Activated CD8-positive, alpha-beta memory T cell treated with anti-CD3 and anti-CD28 coated beads, Interleukin-2, amount 50 U/mL, for 4 hours (primary cell): ENCODE measurements around the gene ZMYND8.
"Not testable (repeated sequence)": the region's sequence is repeated elsewhere in the genome, so short reads cannot be mapped to it uniquely, and the experiment has no call there.

Experiments
- DNase-seq: peaks from one replicate; pipeline ENCODE4 v3.0.0-alpha.2; 2020

The ZMYND8 gene

GRCh38 chr20:47263465-47264084 lies 92.9 kb downstream of the ZMYND8 start:
- no peak for DNase-seq

DNA sequence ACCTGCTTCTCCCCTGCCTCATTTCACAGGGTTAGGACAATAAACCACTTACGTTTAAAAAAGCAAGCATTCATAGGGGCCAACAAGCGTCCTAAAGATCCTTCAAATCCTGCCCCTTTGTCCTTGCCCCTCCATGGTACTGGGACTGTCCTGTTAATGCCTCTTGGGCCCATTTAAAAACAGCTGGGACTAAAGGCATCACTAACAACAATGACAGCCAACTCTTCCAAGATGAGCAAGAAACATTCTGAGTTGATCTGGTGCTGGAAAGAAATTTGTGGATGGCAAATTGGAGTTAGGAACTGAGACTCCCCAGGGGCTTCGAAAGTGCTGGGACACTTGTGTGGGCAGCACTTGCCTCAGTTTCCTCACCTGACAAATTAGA lies 93.4 kb downstream of the ZMYND8 start:
- DNase-seq, result no peak

DNA sequence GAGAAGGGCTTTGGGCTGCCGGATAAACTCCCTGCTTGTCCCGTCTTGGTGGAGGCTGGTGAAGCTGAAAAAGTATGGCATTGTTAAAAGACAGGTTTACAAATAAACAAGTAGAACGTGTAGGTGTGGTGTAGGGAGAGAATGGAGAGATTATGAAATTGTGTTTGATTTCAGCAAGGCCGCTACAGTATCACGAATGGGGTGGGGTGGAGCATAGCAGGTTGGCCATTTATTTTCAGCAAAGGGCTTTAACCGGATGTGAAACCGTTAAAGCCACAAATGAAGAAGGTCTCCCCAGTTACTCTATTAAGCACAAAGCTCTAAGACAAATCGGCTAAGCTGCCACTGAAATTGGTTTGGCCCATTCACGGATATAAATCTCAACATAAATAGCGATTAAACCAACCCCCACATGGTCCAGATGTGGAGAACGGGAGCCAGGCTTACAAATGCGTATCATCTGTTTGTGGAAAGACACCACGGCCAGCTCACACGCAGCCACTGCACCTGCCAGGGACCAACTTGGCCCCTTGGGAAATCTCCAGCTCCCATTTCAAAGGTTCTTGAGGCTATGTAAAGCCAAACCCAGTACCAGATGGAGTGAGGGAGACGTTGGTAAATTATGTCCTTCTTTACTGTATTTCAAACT lies 94.0 kb downstream of the ZMYND8 start:
- no peak for DNase-seq

- DNase-seq, result no peak
These were observed 94.5 kb downstream of the ZMYND8 start for GRCh38 chr20:47262008-47262364.

- not testable (repeated sequence) for DNase-seq
These were observed 95.2 kb downstream of the ZMYND8 start for GRCh38 chr20:47261161-47261774.

- DNase-seq, result not testable (repeated sequence)
These were observed 95.9 kb downstream of the ZMYND8 start for GRCh38 chr20:47260540-47261126.

DNA sequence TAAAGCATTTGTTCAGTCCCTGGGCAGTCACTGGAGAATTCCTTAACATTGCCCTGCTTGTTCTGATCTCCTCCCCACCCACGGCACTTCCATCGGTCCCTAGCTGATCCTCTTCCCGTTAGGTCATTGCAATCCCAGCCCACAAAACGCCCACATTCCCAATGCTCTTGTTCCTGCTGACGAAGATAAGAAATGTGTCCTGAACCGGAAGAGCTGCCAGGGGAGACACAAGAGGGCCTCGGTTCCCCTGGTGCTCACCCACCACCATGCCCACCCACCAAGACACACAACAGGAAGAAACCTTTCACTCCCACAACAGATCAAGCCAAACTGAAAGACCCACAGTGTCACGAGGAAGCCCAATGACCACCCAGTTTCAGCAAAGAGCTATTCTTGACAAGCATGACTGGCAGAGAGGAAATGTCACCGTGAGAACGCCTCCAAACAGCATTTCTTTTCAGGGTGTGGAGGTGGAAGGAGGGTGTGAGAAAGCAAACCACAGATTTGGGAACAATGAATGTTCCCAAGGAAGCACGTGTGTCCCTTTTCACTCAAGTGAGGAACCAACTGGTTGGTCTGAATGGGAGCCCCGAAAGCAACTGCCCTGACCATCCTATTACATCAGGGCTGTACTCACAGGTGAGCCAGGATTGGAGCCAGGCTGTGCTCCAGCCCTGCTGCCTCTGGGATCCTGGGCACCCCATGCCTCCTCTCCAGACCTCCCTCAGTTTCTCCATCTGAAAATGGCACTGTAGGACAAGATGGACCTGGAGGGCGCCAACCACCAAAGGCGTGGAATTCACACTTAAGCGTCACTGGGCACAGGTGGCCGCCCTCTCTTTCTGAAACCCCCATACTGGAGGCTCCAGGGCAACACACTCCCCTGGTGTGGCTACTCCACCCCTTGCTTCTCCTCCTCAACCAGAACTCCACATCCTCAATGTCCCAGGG lies 97.5 kb downstream of the ZMYND8 start:
- DNase-seq, result no peak

DNA sequence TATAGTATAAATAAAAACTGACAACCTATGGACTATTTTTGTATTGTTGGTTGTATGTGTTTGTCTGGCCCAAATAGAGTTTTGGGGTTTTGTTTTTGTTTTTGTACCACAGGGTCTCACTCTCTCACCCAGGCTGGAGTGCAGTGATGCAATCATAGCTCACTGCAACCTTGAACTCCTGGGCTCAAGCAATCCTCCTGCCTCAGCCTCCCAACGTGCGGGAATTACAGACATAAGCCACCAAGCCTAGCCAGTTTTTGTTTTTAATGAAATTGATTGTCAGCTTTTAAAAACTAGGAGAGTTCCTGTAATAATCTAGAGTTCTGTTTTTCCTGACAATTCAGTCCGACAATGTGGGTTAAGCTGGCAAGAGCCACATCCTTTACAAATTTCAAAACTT lies 98.7 kb downstream of the ZMYND8 start:
- DNase-seq, result no peak

GRCh38 chr20:47257256-47257655 lies 99.2 kb downstream of the ZMYND8 start:
- DNase-seq, result no peak

GRCh38 chr20:47256668-47257236 lies 99.7 kb downstream of the ZMYND8 start:
- DNase-seq, result no peak

DNA sequence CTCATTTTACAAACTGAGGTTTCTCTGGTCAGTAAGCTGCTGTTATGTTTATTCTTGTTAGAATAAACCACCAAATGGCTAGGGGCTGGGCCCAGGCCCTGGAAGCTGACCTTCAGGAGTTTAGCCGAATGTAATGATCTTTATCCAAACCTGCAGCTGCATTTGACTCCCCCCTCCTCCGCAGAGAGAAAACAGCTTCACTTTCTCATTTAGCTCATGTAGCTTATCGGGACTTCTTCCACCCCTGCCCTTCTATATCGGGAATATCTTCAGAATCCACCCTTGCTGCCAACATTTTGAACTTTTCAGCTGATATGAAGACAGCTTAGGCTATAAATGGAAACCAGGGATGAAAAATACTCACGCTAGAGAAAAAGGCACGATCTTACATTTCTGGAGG lies 102.6 kb downstream of the ZMYND8 start:
- DNase-seq, result no peak

GRCh38 chr20:47252879-47253307 lies 103.6 kb downstream of the ZMYND8 start:
- no peak for DNase-seq

- no peak for DNase-seq
These were observed 105.1 kb downstream of the ZMYND8 start for GRCh38 chr20:47251154-47252020.

- DNase-seq, result no peak
These were observed 106.1 kb downstream of the ZMYND8 start for GRCh38 chr20:47250360-47250759.

DNA sequence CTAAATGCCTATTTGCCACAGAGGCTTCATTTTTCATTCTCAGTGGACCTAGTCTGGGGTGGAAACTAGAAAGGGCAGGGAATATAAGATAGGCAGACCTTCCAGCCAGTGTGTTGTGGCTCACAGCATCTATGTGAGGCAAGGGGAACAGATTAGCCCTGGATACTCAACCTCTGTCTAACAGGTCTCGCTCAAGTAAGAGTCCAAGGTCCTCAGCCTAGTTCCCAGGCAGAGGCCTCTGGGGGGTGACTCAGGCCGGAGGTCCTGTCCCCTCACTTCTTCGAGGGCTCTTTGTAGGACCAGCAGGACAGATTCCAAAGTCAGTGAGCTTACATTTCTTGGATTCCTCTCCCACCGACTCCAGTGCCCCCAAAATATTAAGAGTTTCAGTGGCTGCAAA lies 106.6 kb downstream of the ZMYND8 start:
- no peak for DNase-seq

GRCh38 chr20:47248448-47248966 lies 108.0 kb downstream of the ZMYND8 start:
- DNase-seq, result no peak

- no peak for DNase-seq
These were observed 108.5 kb downstream of the ZMYND8 start for GRCh38 chr20:47247972-47248371.

GRCh38 chr20:47246061-47246777 lies 110.3 kb downstream of the ZMYND8 start:
- no peak for DNase-seq

GRCh38 chr20:47245166-47245565 lies 111.3 kb downstream of the ZMYND8 start:
- not testable (repeated sequence) for DNase-seq

- DNase-seq, result no peak
These were observed 112.0 kb downstream of the ZMYND8 start for GRCh38 chr20:47244451-47244850.
